ENCODE data around the gene APOLD1. TPM values are rescaled to one million over a fixed set of nuclear protein-coding genes. Genes with fewer than 3 reads are reported as not detected.

APOLD1 gene
- total and polyA plus RNA-seq, 2 of the 4 experiments (the other 2 are of a cell fraction) = 2.3 to 4.5 TPM

DNA sequence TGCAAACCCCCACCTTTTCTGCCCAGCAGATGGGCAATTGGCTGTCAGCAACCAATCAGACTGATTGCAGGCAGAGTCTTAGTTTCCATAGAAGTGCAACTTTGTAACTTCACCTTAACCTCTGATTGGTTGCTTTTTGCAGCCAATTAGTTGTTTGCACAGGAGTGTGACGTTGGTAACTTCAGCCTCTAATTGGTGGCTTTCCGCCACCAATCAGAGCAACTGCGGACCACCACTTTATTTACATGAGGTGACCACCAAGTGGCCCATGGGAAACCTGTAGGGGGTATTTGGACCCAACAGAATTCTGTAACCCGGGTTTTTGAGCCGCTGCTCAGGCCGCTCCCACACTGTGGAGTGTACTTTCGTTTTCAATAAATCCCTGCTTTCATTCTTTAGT is 36.0 kb upstream of the APOLD1 start:
- CTCF ChIA-PET = no interaction called here
- no peaks in the 10 kb centered on the region for H3K27me3 ChIP-seq (ENCODE audit: control insufficient read depth, insufficient read depth, low read length)
- no peak overlapping the region for H2AK5ac ChIP-seq (ENCODE audit: low read depth, low read length)
- H3K9me3 ChIP-seq (ENCODE audit: control insufficient read depth, insufficient read depth, low read length) = no peaks in the 10 kb centered on the region
- H3K79me1 ChIP-seq (ENCODE audit: low read depth in 1 of 2, low read length in 2 of 2) = peaks cover 13 to 44% of the 10 kb centered on the region in 2 experiments
- H2AFZ ChIP-seq (replicated peaks; ENCODE audit: low read length, poor library complexity) = no peak overlapping the region
- no peak overlapping the region for H3K14ac ChIP-seq (replicated peaks; ENCODE audit: low read depth, low read length)
- H4K20me1 ChIP-seq (ENCODE audit: insufficient read depth, low read length) = no peaks in the 10 kb centered on the region
- no peak overlapping the region for H2BK5ac ChIP-seq (ENCODE audit: low read depth, low read length, poor library complexity, severe bottlenecking)
- WGBS, 2 experiments (ENCODE audit: extremely low coverage in 2 of 2, insufficient read length in 1 of 2) = 100% methylated on average over 3 of the region's 7 CpGs; no CpG with 5 or more reads in 1 of the 2 experiments
- H4K91ac ChIP-seq (ENCODE audit: insufficient read depth, low read depth, low read length) = no peak overlapping the region
- H2BK20ac ChIP-seq (ENCODE audit: low read depth, low read length) = no peak overlapping the region
- no peak overlapping the region for H4K8ac ChIP-seq (ENCODE audit: low read depth in 2 of 2, low read length in 2 of 2)
- POLR2A ChIA-PET (ENCODE audit: unreplicated experiment) = no interaction called here
- H3K9ac ChIP-seq (ENCODE audit: low read depth, low read length) = no peak overlapping the region
- no peak overlapping the region for H4K5ac ChIP-seq (ENCODE audit: low read depth, low read length)
- peaks cover 7% of the 10 kb centered on the region; the same call in 1 of the 2 replicates for H3K9me1 ChIP-seq (ENCODE audit: insufficient read depth, low read length)
- H3K4me3 ChIP-seq (ENCODE audit: insufficient read depth, low read depth, low read length) = no peak overlapping the region
- H3K56ac ChIP-seq (ENCODE audit: extremely low read depth, insufficient read depth, low read length) = no peak overlapping the region
- no peak overlapping the region for H2BK120ac ChIP-seq (ENCODE audit: low read depth, low read length)
- BruUV-seq (replicated peaks) = no TSS peak
- no peak for DNase-seq
- intact Hi-C loops (cut with micrococcal nuclease) (no loop called here), in situ Hi-C loops (cut with MboI; ENCODE audit: low sequenced_read_pairs) (no loop called here), dilution Hi-C loops (cut with HindIII; ENCODE audit: low sequenced_read_pairs, unreplicated experiment) (no loop called here)
- no peak for TF ChIP-seq POLR2A (IDR thresholded peaks at IDR 0.05; ENCODE audit: low read depth, low read length)
- no peak for TF ChIP-seq NFE2L2 (IDR thresholded peaks at IDR 0.05; ENCODE audit: low read depth, low read length)
- TF ChIP-seq CEBPB (IDR thresholded peaks at IDR 0.05; ENCODE audit: low read depth, low read length) = no peak
- TF ChIP-seq, protein P1, sequence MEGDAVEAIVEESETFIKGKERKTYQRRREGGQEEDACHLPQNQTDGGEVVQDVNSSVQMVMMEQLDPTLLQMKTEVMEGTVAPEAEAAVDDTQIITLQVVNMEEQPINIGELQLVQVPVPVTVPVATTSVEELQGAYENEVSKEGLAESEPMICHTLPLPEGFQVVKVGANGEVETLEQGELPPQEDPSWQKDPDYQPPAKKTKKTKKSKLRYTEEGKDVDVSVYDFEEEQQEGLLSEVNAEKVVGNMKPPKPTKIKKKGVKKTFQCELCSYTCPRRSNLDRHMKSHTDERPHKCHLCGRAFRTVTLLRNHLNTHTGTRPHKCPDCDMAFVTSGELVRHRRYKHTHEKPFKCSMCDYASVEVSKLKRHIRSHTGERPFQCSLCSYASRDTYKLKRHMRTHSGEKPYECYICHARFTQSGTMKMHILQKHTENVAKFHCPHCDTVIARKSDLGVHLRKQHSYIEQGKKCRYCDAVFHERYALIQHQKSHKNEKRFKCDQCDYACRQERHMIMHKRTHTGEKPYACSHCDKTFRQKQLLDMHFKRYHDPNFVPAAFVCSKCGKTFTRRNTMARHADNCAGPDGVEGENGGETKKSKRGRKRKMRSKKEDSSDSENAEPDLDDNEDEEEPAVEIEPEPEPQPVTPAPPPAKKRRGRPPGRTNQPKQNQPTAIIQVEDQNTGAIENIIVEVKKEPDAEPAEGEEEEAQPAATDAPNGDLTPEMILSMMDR (conservative IDR thresholded peaks at IDR 0.05; ENCODE audit: low read depth, low read length) = no peak
- TF ChIP-seq RFX5 (IDR thresholded peaks at IDR 0.05; ENCODE audit: low read depth, low read length) = no peak
- no peak for TF ChIP-seq SMC3 (IDR thresholded peaks at IDR 0.05; ENCODE audit: low read depth, low read length)
- no peak overlapping the region for H3K4me2 ChIP-seq (ENCODE audit: low read depth, low read length)
- H3K23ac ChIP-seq (ENCODE audit: low read depth, low read length) = no peak overlapping the region
- H3K27ac ChIP-seq (ENCODE audit: insufficient read depth, low read length) = no peak overlapping the region
- no peak overlapping the region for H2AK9ac ChIP-seq (replicated peaks; ENCODE audit: low read depth, low read length, poor library complexity)
- H3K36me3 ChIP-seq (ENCODE audit: control insufficient read depth, insufficient read depth, low read length) = 0 out of 2 replicates have a peak, but pooled peaks cover 1% of the 10 kb centered on the region
- H2BK15ac ChIP-seq (ENCODE audit: low read depth, low read length) = no peak overlapping the region
- H3K18ac ChIP-seq (ENCODE audit: low read depth, low read length) = no peak overlapping the region
- ATAC-seq (ENCODE audit: low read depth) = no peak
- no peak overlapping the region for H3K4ac ChIP-seq (ENCODE audit: low read depth, low read length)
- peaks cover 5% of the 10 kb centered on the region; the same call in 1 of the 2 replicates for H3K4me1 ChIP-seq (ENCODE audit: control insufficient read depth, insufficient read depth, low read length)

Data from IMR-90 (cell line).